ENCODE data around the gene TMEM260.

The TMEM260 gene

DNA sequence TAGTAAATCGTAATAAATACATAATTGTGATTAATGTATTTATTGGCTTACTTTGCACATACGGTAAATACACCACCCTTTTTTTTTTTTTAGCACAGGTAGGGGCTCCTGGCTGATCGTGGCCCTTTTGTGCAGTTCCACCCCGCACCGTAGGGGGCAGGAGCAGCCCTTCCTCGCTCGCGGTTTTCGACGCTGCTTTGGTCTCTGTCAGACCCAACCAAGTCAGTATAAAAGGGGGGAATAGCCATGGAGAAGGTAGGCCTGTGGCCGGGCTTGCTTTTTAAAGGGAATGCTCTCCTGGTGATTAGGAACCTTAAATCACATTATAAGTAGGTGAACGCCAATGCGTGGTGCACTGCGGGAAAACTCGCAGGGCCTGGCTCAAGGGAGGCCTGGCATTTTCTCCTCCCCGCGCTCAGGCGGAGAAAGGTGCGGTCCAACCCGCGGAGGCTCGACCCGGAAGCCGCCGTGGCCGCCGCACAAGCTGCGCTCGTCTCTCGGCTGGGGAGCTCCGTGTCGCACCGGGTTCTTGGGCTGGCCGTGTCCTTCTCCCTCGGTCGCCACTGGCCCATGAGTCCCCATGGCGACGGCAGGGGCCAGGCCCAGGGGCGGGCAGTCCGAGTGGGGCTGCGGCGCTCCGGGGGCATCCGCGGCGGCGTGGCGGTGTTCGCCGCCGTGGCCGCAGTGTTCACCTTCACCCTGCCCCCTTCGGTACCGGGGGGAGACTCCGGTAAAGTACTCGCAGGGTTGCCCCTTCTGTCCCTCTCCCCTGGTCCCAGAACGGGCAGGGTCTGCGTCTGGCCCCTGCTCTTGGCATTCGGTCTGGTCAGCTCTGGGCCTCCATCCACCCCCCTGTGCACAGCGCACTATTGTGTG is at the start of gene TMEM260:
Gene TMEM260, plus strand, starts transcription at position 454 of the 876 bp plus-strand sequence. Its CDS starts 117 bp downstream, at position 571.
- DNase-seq (ENCODE audit: low read depth in 2 of 2) = peak; percentile 73 to 90

DNA sequence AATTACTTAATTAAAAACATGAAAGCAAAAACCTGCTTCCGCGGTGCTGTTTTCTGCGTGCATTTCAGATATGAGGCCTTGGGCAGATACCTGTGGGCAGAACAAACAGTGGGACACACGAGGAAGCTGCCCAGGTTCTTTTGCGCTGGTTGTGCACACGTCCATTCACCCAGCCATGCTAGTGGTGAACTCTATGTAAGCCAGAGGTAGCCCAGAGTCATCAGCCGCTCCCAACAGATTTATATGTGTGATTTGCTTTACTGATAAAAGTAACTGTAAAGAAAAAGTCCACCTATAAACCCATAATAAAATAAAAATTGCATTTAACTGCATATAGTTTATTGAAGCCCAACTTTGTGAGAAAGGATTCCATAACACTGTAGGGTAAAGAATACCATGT is 47.1 kb upstream of the TMEM260 start:
- DNase-seq (ENCODE audit: low read depth in 2 of 2) = no peak

- no peak for DNase-seq (ENCODE audit: low read depth in 2 of 2)
Measured at GRCh38 chr14:56534656-56535055, 44.9 kb upstream of the TMEM260 start.

GRCh38 chr14:56539862-56540261 is 39.7 kb upstream of the TMEM260 start:
- DNase-seq (ENCODE audit: low read depth in 2 of 2) = no peak

DNA sequence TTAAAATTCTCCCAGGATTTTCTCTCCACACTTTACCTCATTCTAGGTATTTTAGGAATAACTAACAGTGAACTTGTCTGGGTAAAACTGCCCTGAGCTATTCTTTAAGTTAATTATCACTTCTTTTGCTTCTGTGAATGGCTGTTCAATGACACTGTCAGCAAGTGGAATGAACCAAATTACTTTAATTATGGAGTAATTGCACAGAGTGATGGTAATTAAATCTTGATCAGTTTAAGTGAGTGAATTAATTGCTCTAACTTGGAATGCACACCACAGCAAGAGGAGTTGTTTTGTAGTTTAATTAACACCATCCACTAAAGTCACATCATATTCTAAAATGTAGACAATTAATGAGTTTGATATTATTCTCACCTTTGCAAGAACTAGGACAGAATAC is 36.2 kb upstream of the TMEM260 start:
- no peak for DNase-seq (ENCODE audit: low read depth in 2 of 2)

GRCh38 chr14:56549721-56550120 is 29.9 kb upstream of the TMEM260 start:
- no peak for DNase-seq (ENCODE audit: low read depth in 2 of 2)

DNA sequence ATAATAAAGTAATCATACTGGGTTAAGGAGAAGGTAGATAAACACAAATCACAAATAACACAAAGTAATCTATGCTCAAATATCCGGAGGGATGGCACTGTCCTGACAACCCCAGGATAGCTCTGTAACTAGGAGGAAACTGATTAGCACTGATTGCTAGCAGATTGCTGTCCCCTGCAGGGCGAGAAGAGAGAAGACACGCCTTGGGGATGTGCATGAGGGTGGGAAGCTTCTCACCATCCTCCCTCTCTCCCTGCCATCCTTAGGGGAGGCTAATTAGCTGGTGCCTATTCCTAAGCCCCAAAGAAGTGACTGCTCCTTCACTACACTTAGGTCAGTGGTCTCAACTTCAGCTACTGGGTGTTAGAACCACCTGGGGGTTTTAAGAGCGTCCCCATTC is 27.0 kb upstream of the TMEM260 start:
- no peak for DNase-seq (ENCODE audit: low read depth in 2 of 2)

DNA sequence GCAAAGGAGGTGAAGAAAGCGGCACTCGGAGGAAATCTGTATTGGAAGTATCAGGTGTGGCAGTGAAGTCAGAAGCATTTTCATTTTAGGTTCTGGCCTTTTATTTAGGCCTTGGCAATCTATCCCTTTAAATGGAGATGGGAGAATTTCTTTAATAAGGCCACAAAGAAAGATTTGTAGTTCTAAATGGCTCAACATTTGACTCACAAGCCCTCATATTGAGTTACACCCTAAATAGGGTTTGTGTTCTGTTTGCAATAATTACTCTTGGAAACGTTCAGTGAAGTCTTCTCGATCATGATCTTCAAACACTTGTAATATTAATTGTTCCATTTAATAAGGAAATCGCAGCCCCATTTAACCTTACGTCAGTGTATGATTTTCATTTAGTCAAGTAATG is 25.3 kb upstream of the TMEM260 start:
- no peak for DNase-seq (ENCODE audit: low read depth in 2 of 2)

DNA sequence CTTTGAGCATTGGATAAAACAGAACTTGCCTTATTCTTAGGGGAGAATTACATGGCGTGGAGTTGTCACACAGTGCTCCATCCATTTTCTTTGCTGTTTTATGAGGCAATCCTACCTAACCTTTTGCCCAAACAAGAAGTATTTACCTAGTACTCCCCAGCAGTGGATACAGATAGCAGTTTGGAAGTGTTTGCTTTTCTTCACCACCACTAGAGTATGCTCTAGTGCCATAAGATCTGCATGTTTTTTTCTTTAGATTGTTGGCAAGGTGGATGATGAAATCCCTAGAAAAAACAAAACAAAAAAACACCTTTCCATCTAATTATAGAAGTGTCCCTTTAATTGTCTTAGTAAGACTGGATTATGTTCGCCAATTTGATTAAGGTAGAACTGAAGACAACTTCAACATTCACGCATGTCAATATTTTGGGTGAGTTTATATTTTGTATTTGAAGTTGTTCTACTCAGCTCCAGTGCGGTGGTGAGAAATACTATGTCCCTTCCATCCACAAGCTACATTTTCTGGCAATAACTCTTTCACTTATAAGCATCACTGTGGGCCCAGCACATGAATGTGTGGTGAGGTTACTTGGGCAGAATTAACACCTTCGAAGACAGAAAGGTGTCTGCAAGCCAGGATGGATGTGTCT is 23.6 kb upstream of the TMEM260 start:
- no peak for DNase-seq (ENCODE audit: low read depth in 2 of 2)

DNA sequence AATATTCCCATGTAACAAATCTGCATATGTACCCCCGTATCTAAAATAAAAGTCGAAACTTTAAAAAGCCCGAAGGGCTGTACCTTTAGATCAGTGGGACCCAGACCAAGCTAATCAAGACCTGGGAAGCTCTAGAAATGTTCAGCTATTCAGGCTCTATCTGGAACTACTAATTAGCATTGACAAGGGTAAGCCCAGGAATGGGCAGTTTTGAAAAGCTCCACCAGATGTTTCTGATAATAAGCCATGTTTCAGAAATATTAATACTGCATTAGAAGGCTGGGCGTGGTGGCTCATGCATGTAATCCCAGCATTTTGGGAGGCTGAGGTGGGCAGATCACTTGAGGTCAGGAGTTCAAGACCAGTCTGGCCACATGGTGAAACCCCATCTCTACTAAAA is 20.4 kb upstream of the TMEM260 start:
- no peak for DNase-seq (ENCODE audit: low read depth in 2 of 2)

DNA sequence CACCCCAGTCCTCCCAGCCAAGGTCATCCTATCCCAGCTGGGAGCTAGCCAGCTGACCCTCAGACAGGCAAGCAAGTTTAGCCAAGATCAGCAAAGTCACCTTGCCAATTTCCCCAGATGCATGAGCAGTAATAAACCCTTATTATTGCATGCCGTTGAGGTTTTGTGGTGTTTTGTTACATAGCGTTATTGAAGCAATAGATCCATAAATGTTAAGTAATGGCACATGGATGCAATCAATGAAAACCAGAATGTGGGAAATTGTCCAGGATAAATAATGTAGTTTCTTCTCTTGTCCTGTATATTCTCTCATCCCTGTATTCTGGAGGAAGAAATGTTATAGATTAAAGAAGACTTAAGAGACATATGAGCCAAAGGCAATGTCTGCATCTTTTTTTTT is 18.0 kb upstream of the TMEM260 start:
- DNase-seq (ENCODE audit: low read depth in 2 of 2) = no peak

DNA sequence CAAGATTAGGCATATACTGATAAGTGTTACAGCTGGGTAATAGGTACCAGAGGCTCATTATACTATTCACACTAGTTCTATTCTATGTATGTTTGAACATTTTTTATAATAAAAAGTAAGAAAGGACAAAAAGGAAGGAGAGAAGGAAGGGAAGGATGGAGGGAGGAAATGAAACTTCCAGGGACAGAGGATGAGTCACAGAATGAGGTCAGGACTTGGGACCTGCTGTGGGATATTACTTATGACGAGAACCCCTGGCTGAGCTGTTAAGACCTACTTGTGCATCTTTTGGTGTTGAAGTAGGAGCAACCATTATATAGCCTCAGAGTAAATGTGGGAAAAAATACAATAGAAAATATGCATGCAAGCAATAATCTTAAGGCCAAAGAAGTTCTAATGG is 16.7 kb upstream of the TMEM260 start:
- DNase-seq (ENCODE audit: low read depth in 2 of 2) = no peak

DNA sequence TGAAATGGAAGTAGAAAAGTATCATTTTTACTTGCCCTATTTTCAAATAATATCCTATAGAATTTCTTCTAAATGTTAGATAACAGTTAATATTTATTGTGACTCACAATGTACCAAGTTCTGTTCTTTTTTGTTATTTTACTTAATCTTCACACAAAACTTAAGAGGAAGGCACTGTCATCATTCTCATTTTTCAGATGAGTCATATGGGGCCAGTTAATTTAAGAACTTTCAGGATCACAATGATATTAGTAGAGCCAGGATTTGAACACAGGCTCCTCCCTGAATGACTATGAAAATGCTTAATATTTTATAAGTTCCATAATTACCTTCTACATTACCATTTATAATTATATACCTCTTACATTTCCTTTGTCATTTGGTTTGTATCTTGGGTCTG is 10.4 kb upstream of the TMEM260 start:
- DNase-seq (ENCODE audit: low read depth in 2 of 2) = no peak

- no peak for DNase-seq (ENCODE audit: low read depth in 2 of 2)
Measured at GRCh38 chr14:56570295-56570694, 9.3 kb upstream of the TMEM260 start.

- no peak for DNase-seq (ENCODE audit: low read depth in 2 of 2)
Measured at GRCh38 chr14:56580221-56580711, 668 bp downstream of the TMEM260 start.

GRCh38 chr14:56581041-56581727 is 1.6 kb downstream of the TMEM260 start:
- no peak for DNase-seq (ENCODE audit: low read depth in 2 of 2)

DNA sequence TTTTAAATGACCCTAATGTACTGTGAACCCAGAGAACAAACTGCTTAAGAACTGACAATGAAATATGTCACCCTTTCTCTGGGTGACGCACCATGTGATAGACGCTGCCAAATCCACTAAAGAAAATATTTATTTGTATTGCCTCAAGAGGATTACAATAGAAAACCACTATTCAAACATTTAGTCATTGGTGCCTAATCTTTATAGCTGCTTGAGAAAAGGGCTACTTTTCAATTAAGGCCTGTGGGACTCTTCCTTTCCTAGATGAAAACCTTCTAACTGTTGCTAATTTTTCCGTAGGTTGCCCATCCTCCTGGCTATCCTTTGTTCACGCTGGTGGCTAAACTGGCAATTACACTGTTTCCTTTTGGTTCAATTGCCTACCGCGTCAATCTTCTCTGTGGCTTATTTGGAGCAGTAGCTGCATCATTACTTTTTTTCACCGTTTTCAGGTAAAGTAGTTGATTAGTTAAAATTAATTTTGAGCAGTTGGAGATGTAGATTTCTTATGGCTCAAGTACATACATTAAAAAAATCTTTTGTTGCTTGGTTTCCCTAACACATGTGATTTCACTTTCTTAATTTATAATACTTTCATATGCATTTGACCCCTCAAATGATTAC is 6.0 kb downstream of the TMEM260 start:
- DNase-seq (ENCODE audit: low read depth in 2 of 2) = no peak

- no peak for DNase-seq (ENCODE audit: low read depth in 2 of 2)
Measured at GRCh38 chr14:56587701-56588100, 8.1 kb downstream of the TMEM260 start.

GRCh38 chr14:56590535-56590960 is 10.9 kb downstream of the TMEM260 start:
- no peak for DNase-seq (ENCODE audit: low read depth in 2 of 2)

GRCh38 chr14:56592746-56593544 is 13.3 kb downstream of the TMEM260 start:
- DNase-seq (ENCODE audit: low read depth in 2 of 2) = no peak

GRCh38 chr14:56594428-56594827 is 14.8 kb downstream of the TMEM260 start:
- no peak for DNase-seq (ENCODE audit: low read depth in 2 of 2)

All from stimulated activated CD4-positive, alpha-beta T cell treated with anti-CD3 and anti-CD28 coated beads, Interleukin-1b, Interleukin-23, amount 100 ng/mL, for 1 hour (primary cell).